Measurements from ENCODE around the gene SDK1. TPM values are rescaled to one million over a fixed set of nuclear protein-coding genes. Genes with fewer than 3 reads are reported as not detected.

SDK1 gene
- total and polyA plus RNA-seq, 2 experiments from 2014 or later = 2.1 to 10.0 TPM

DNA sequence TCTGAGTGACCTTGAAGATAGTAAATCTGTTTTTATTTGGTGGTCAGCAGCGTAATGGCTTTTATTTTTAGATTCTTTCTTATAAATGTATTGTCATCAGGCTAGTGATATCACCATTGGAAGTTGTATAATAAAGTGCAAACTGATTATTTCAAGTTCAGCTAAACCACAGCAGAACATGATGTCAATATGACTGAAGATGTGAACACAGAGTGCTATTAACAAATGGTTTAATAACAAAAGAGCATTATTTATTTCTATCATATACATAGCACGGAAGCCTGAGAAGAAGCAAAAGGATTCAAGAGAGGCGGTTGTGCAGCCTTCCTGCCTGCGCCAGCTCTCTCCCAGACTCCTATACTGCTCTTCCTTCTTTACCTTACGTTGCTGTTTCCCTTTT lies 142.7 kb downstream of the SDK1 start:
- Histone ChIP-seq H3F3A (replicated peaks; ENCODE audit: low read depth) (no peaks in the 10 kb centered on the region), H3K27ac (ENCODE audit: low read depth) (no peak overlapping the region)

More for the DNA sequence above, 142.7 kb downstream of the SDK1 start:
- TF ChIP-seq ETS1 (IDR thresholded peaks at IDR 0.05) (no peak), EZH2phosphoT487 (IDR thresholded peaks at IDR 0.05; ENCODE audit: unreplicated experiment) (no peak), ZNF114 (CRISPR knock-in tag; IDR thresholded peaks at IDR 0.05) (no peak), EZH2 (IDR thresholded peaks at IDR 0.05; ENCODE audit: low read depth, unreplicated experiment) (no peak), ZNF331 (CRISPR knock-in tag; IDR thresholded peaks at IDR 0.05; ENCODE audit: low read depth) (no peak), STAT1 (IDR thresholded peaks at IDR 0.05; ENCODE audit: unreplicated experiment) (no peak), POLR2AphosphoS5 (IDR thresholded peaks at IDR 0.05; ENCODE audit: low read depth) (no peak), CREB1 (CRISPR knock-in tag; IDR thresholded peaks at IDR 0.05; ENCODE audit: low read depth) (no peak), REST (IDR thresholded peaks at IDR 0.05; ENCODE audit: unreplicated experiment) (no peak), NANOG (IDR thresholded peaks at IDR 0.05; ENCODE audit: borderline replicate concordance) (no peak), CTCF (conservative IDR thresholded peaks at IDR 0.05; ENCODE audit: low read depth in 2 of 2) (no peak), ZNF462 (CRISPR knock-in tag; IDR thresholded peaks at IDR 0.05) (no peak), JUNB (IDR thresholded peaks at IDR 0.05; ENCODE audit: unreplicated experiment) (no peak)
- H3K4me1 Mint-ChIP-seq = peaks cover 2% of the 10 kb centered on the region; the same call in 2 of the 3 replicates
- H3K4me1 ChIP-seq (ENCODE audit: insufficient read depth) = no peaks in the 10 kb centered on the region
- ATAC-seq = no peak
- no peak overlapping the region for H3K4me3 ChIP-seq
- H3K36me3 Mint-ChIP-seq (ENCODE audit: low read depth) = no peaks in the 10 kb centered on the region
- H3K4me3 Mint-ChIP-seq = no peak overlapping the region
- no peaks in the 10 kb centered on the region; the same call in 1 of the 2 replicates for H3K36me3 ChIP-seq (ENCODE audit: insufficient read depth)
- no peak overlapping the region for H2AFZ ChIP-seq
- H3K27me3 Mint-ChIP-seq (ENCODE audit: insufficient read depth, low read depth, poor library complexity) = no peaks in the 10 kb centered on the region
- no peaks in the 10 kb centered on the region for H3K27me3 ChIP-seq (ENCODE audit: insufficient read depth)
- no peaks in the 10 kb centered on the region for H3K9me2 ChIP-seq (ENCODE audit: insufficient read depth)
- no peak for DNase-seq (ENCODE audit: low spot score)
- H3K79me2 ChIP-seq (replicated peaks; ENCODE audit: insufficient read depth) = no peaks in the 10 kb centered on the region
- H3K4me2 ChIP-seq = no peak overlapping the region
- no peaks in the 10 kb centered on the region for H4K20me1 ChIP-seq (replicated peaks; ENCODE audit: insufficient read depth)
- no peaks in the 10 kb centered on the region; the same call in 2 of the 3 replicates for H3K9me3 Mint-ChIP-seq
- H3K27ac Mint-ChIP-seq = no peak overlapping the region

Data from GM23338 (cell line).